ENCODE measurements around the gene CDC45. TPM values are rescaled to one million over a fixed set of nuclear protein-coding genes. Genes with fewer than 3 reads are reported as not detected.

The CDC45 gene
- total and polyA plus RNA-seq, 10 donors: 1.5 to 7.3 (median 4.9) TPM

- Histone ChIP-seq H3K4me3 (no peak overlapping the region), H3K27me3 (replicated peaks in 1 of 7) (peaks cover 0 to 18% (median 0%) of the 10 kb centered on the region in 7 donors), H3K4me1 (peaks cover 0 to 18% (median 2%) of the 10 kb centered on the region in 6 donors), H3K9me3 (no peaks in the 10 kb centered on the region), H3K27ac (no peak overlapping the region), H3K36me3 (no peaks in the 10 kb centered on the region)
- 86 to 93% (median 92%) methylated on average over 8 of the region's 8 CpGs for WGBS, 5 donors
- intact Hi-C loops (cut with DNase I; ENCODE audit: low total_unique reads): no loop called here
- DNase-seq: no peak
- TF ChIP-seq POLR2AphosphoS5 (IDR thresholded peaks at IDR 0.05): no peak
- no peak for TF ChIP-seq CTCF (IDR thresholded peaks at IDR 0.05 in 8 of 11, conservative IDR thresholded peaks at IDR 0.05 in 3 of 11)
- TF ChIP-seq POLR2A (IDR thresholded peaks at IDR 0.05): no peak
Observed at GRCh38 chr22:19533049-19533626, 53.4 kb downstream of the CDC45 start.

- no peaks in the 10 kb centered on the region for H3K9me3 ChIP-seq
- no peak overlapping the region for H3K4me3 ChIP-seq
- no peak overlapping the region for H3K27ac ChIP-seq
- H3K36me3 ChIP-seq: no peaks in the 10 kb centered on the region
- peaks cover 0 to 11% (median 0%) of the 10 kb centered on the region in 7 donors for H3K27me3 ChIP-seq (replicated peaks in 1 of 7)
- intact Hi-C loops (cut with DNase I; ENCODE audit: low total_unique reads): no loop called here
- TF ChIP-seq POLR2AphosphoS5 (IDR thresholded peaks at IDR 0.05) (no peak), CTCF (IDR thresholded peaks at IDR 0.05 in 8 of 11, conservative IDR thresholded peaks at IDR 0.05 in 3 of 11) (no peak), POLR2A (IDR thresholded peaks at IDR 0.05) (no peak)
- H3K4me1 ChIP-seq: peaks cover 0 to 17% (median 1%) of the 10 kb centered on the region in 6 donors
- DNase-seq: no peak
Observed at GRCh38 chr22:19533857-19534256, 54.1 kb downstream of the CDC45 start.

- no peak overlapping the region for H3K27ac ChIP-seq
- peaks cover 0 to 7% (median 0%) of the 10 kb centered on the region in 7 donors for H3K27me3 ChIP-seq (replicated peaks in 1 of 7)
- no peaks in the 10 kb centered on the region for H3K36me3 ChIP-seq
- no peak for DNase-seq
- WGBS, 5 donors: 4 to 11% (median 10%) methylated on average over 3 of the region's 3 CpGs
- intact Hi-C loops (cut with DNase I; ENCODE audit: low total_unique reads): no loop called here
- TF ChIP-seq CTCF (IDR thresholded peaks at IDR 0.05 in 8 of 11, conservative IDR thresholded peaks at IDR 0.05 in 3 of 11) (no peak), POLR2A (IDR thresholded peaks at IDR 0.05) (no peak), POLR2AphosphoS5 (IDR thresholded peaks at IDR 0.05) (no peak)
- no peaks in the 10 kb centered on the region for H3K9me3 ChIP-seq
- peaks cover 0 to 17% (median 1%) of the 10 kb centered on the region in 6 donors for H3K4me1 ChIP-seq
- no peak overlapping the region for H3K4me3 ChIP-seq
Observed at GRCh38 chr22:19535001-19535400, 55.3 kb downstream of the CDC45 start.

- Histone ChIP-seq H3K27me3 (replicated peaks in 1 of 7) (no peaks in the 10 kb centered on the region), H3K36me3 (no peaks in the 10 kb centered on the region), H3K4me1 (peaks cover 0 to 17% (median 1%) of the 10 kb centered on the region in 6 donors), H3K27ac (no peak overlapping the region), H3K4me3 (no peak overlapping the region), H3K9me3 (no peaks in the 10 kb centered on the region)
- WGBS, 5 donors: 86 to 95% (median 93%) methylated on average over 9 of the region's 9 CpGs
- no peak for TF ChIP-seq CTCF (IDR thresholded peaks at IDR 0.05 in 8 of 11, conservative IDR thresholded peaks at IDR 0.05 in 3 of 11)
- no peak for TF ChIP-seq POLR2AphosphoS5 (IDR thresholded peaks at IDR 0.05)
- no peak for TF ChIP-seq POLR2A (IDR thresholded peaks at IDR 0.05)
- no peak for DNase-seq
- intact Hi-C loops (cut with DNase I; ENCODE audit: low total_unique reads): no loop called here
Observed at GRCh38 chr22:19536564-19536963, 56.8 kb downstream of the CDC45 start.
